Stimulated activated CD8-positive, alpha-beta memory T cell treated with anti-CD3 and anti-CD28 coated beads, Interleukin-15, amount 100 ng/mL, for 48 hours (primary cell): ENCODE data around the gene PRIM2.
"Not testable (repeated sequence)": the region's sequence is repeated elsewhere in the genome, so short reads cannot be mapped to it uniquely, and the experiment has no call there.

Source experiments
- DNase-seq, 2 donors: peaks; one replicate each; pipeline ENCODE4 v3.0.0-alpha.2; 2020; ENCODE audit warnings: low read depth in 2 of 2

The PRIM2 gene

GRCh38 chr6:57308755-57309154 is 8.7 kb upstream of the PRIM2 start:
- not testable (repeated sequence) for DNase-seq

GRCh38 chr6:57310095-57310816 is 7.2 kb upstream of the PRIM2 start:
- DNase-seq = not testable (repeated sequence)

GRCh38 chr6:57310817-57311157 is 6.6 kb upstream of the PRIM2 start:
- DNase-seq = no peak

DNA sequence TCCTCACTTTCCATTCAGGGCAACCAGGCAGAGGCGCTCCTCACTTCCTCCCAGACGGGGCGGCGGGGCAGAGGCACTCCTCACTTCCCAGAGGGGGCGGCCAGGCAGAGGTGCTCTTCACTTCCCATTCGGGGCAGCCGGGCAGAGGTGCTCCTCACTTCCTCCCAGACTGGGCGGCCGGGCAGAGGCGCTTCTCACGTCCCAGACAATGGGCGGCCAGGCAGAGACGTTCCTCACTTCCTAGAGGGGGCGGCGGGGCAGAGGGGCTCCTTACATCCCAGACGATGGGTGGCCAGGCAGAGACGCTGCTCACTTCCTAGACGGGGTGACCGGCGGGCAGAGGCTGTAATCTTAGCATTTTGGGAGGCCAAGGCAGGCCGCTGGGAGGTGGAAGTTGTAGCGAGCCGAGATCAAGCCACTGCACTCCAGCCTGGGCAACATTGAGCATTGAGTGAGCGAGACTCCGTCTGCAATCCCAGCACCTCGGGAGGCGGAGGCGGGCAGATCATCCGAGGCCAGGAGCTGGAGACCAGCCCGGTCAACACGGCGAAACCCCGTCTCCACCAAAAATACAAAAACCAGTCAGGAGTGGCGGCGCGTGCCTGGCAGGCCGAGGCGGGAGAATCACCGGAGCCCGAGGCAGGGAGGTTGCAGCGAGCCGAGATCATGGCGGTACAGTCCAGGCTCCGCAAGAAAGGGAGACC is 6.0 kb upstream of the PRIM2 start:
- DNase-seq = not testable (repeated sequence)

GRCh38 chr6:57312004-57312345 is 5.5 kb upstream of the PRIM2 start:
- no peak for DNase-seq

GRCh38 chr6:57313009-57313408 is 4.4 kb upstream of the PRIM2 start:
- DNase-seq = no peak

DNA sequence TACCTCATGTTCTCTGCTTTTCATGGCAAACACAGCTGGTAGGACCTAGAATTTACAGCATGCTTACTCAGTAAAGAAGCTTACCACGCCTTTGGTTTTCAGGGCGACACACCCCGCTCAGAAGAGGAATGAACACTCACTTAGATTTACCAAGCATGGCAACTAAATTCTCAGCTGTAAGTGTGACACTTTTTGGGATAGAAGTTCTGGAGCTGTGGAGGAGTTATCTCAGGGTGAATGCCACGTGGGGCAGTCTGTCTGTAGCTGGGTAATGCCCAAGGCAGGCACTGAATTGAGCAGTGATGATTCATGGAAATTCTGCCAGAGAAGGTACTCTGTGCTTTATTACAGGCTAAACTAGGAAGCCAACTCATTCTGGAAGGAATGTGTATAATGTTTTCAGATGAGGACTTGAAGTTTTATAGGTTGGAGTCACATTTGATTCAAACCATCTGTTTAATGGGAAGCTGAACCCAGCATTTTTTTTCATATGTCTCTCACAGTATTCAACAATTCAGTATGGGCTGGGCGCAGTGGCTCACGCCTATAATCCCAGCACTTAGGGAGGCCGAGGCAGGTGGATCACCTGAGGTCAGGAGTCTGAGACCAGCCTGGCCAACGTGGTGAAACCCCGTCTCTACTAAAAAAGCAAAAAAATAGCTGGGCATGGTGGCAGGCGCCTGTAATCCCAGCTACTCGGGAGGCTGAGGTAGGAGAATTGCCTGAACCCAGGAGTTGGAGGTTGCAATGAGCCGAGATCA is 3.5 kb upstream of the PRIM2 start:
- no peak for DNase-seq

DNA sequence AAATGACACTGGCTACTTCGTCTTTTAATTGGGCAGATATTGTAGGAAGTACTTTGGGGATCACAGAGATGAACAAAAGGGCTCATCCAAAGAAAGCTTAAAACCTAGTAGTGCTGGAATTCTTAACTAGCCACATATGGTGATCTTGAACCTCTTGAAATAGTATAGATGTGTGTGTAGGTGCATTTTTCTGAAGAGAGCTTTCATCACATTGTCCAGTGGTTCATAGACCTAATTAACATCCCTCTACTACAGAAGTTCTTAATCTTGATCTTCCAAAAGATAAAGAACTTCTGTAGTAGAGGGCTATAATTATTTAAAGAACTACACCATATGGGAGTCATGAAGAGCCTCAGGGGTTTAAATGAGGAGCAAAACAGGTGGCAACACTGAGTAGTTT is 2.3 kb upstream of the PRIM2 start:
- DNase-seq = no peak

GRCh38 chr6:57315851-57316250 is 1.6 kb upstream of the PRIM2 start:
- DNase-seq = no peak

- peak; percentile 60 to 68 for DNase-seq
Measured at GRCh38 chr6:57316581-57317059, 810 bp upstream of the PRIM2 start.

GRCh38 chr6:57324538-57324937 is 7.1 kb downstream of the PRIM2 start:
- DNase-seq = no peak

DNA sequence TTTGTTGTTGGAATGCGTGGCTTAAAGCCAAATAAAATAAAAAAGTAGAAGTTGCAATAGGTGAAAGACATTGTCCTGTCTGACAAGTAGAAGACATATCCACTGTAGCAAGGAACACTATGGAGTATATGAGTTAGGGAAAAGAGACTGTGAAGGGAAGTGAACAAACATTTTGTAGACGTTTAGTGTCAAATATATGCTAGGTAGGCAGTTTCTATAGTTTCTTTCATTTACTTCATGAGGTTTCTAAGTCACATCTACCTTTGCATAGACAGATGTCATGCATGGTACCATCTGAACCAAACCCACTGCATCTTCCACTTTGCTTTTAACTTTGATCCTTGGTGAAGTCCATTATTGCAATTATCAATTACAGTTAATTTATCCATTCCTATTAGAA is 9.9 kb downstream of the PRIM2 start:
- DNase-seq = no peak

- DNase-seq = no peak
Measured at GRCh38 chr6:57328074-57328473, 10.6 kb downstream of the PRIM2 start.

DNA sequence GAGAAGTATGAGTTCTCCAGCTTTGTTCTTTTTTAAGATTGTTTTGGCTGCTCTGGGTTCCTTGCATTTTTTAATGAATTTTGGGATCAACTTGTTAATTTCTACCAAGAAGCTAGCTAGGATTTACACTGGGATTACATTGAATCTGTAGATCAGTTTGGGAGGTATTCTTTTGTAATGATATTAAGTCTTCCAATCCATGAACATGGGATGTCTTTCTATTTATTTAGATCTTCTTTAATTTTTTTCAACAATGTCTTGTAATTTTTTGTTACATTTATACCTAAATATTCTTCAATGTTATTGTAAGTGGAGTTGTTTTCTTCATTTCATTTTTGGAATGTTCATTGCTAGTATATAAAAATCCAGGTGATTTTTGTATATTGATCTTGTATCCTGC is 12.5 kb downstream of the PRIM2 start:
- DNase-seq = no peak

DNA sequence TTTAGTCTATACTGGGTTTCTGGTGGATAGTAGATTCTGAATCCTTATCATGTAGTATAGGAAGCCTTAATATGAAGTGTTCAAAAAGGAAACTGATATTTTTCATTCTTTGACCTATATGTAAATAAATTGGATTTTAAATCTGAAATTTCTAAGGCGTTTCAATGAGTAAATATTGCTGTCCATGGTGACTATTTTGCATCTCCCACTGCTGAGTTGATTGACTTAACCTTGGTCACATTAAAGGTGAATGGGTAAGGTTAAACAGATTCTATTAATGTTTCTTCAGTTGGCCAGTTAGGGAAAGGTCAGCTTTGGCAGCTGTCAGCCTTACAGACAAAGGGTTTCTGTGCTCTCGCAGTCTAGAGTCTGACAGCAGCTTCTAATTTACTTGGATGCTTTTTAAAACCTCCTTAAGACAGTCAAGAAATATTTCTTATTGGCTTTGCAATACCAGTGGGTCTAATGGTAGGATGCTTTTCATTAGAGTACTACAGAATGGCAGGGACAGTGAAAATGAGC is 24.8 kb downstream of the PRIM2 start:
- DNase-seq = no peak

- DNase-seq = not testable (repeated sequence)
Measured at GRCh38 chr6:57343342-57343741, 25.9 kb downstream of the PRIM2 start.

- DNase-seq = not testable (repeated sequence)
Measured at GRCh38 chr6:57346715-57347114, 29.3 kb downstream of the PRIM2 start.

DNA sequence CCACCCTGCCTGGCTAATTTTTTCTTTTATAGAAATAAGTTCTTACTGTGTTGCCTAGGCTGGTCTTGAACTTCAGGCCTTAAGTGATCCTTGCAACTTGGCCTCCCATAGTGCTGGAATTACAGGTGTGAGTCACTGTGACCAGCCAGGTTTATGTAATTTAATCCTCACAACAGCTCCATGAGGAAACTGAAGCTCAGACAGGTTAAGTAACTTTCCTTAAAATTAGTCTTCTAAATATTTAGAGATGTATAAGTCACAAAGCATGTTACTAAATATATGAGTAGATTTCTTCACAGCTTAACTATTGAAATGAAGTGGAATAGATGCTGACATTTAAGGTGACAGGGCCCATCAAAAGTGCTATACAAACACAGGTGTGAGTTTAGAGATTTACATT is 30.2 kb downstream of the PRIM2 start:
- DNase-seq = not testable (repeated sequence)

GRCh38 chr6:57350443-57350842 is 33.0 kb downstream of the PRIM2 start:
- not testable (repeated sequence) for DNase-seq

GRCh38 chr6:57352596-57352995 is 35.2 kb downstream of the PRIM2 start:
- not testable (repeated sequence) for DNase-seq

- DNase-seq = not testable (repeated sequence)
Measured at GRCh38 chr6:57358319-57358718, 40.9 kb downstream of the PRIM2 start.

GRCh38 chr6:57359766-57360165 is 42.3 kb downstream of the PRIM2 start:
- not testable (repeated sequence) for DNase-seq
